ENCODE measurements around the gene LYPD6. TPM values are rescaled to one million over a fixed set of nuclear protein-coding genes. Genes with fewer than 3 reads are reported as not detected.

The LYPD6 gene
- total and polyA plus RNA-seq, 2 donors from 2014 or later = 1.1 to 2.2 TPM

DNA sequence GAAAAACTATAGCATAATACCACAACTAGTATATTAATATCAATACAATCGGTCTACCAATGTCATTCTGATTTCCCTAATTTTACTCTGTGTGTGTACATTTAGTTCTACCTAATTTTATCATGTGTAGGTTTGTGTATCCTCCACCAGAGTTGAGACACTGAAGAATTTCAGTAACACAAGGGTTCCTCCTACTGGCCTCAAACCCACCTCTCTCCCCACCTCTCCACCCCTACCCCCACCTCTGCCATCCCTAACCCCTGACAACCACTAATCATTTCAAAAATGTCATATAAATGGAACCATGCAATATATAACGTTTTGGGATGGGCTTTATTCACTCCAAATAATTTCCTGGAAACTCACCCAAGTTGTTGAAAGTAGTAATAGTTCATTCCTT, 117.9 kb downstream of the LYPD6 start:
- H3K9me3 ChIP-seq (ENCODE audit: control insufficient read depth in 2 of 3, insufficient read depth in 1 of 3, low read length in 3 of 3) = no peaks in the 10 kb centered on the region
- no peaks in the 10 kb centered on the region for H3K4me1 ChIP-seq (ENCODE audit: control insufficient read depth in 2 of 3, insufficient read depth in 2 of 3, low read depth in 1 of 3, low read length in 3 of 3)
- H3K36me3 ChIP-seq (ENCODE audit: control insufficient read depth in 2 of 3, insufficient read depth in 3 of 3, low read length in 3 of 3) = no peaks in the 10 kb centered on the region
- no peak overlapping the region for H3K27ac ChIP-seq (ENCODE audit: low read depth in 2 of 2, low read length in 2 of 2)
- intact Hi-C loops (cut with DNase I) = no loop called here
- no peak overlapping the region for H3K9ac ChIP-seq (ENCODE audit: low read length in 3 of 3)
- H3K27me3 ChIP-seq (ENCODE audit: control insufficient read depth, insufficient read depth, low read length) = no peaks in the 10 kb centered on the region
- no peak for FAIRE-seq
- no peak for DNase-seq
- no peak overlapping the region for H3K4me3 ChIP-seq (ENCODE audit: low read length in 3 of 3)
- TF ChIP-seq, protein P1, sequence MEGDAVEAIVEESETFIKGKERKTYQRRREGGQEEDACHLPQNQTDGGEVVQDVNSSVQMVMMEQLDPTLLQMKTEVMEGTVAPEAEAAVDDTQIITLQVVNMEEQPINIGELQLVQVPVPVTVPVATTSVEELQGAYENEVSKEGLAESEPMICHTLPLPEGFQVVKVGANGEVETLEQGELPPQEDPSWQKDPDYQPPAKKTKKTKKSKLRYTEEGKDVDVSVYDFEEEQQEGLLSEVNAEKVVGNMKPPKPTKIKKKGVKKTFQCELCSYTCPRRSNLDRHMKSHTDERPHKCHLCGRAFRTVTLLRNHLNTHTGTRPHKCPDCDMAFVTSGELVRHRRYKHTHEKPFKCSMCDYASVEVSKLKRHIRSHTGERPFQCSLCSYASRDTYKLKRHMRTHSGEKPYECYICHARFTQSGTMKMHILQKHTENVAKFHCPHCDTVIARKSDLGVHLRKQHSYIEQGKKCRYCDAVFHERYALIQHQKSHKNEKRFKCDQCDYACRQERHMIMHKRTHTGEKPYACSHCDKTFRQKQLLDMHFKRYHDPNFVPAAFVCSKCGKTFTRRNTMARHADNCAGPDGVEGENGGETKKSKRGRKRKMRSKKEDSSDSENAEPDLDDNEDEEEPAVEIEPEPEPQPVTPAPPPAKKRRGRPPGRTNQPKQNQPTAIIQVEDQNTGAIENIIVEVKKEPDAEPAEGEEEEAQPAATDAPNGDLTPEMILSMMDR (IDR thresholded peaks at IDR 0.05; ENCODE audit: borderline replicate concordance, extremely low read depth, insufficient read depth) = no peak

DNA sequence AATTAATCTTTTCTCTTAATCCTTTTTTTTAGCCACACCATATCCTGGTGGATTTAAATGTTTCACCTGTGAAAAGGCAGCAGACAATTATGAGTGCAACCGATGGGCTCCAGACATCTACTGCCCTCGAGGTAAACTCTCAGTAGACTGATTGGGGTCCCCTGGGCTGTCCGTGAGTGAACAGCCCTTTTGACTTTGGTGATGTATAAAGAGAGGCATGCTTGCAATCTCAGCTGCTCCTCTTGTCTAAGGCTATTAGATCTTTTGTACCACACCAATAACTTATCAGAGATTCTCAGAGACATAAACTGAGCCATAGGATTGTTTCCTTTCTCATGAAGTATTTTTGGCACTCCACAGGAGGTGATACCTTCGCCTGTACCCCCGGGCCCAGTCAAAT, 118.6 kb downstream of the LYPD6 start:
- TF ChIP-seq, protein P1 (IDR thresholded peaks at IDR 0.05; ENCODE audit: borderline replicate concordance, extremely low read depth, insufficient read depth) = no peak
- FAIRE-seq (no peak), DNase-seq (no peak)
- Histone ChIP-seq H3K9me3 (ENCODE audit: control insufficient read depth in 2 of 3, insufficient read depth in 1 of 3, low read length in 3 of 3) (no peaks in the 10 kb centered on the region), H3K36me3 (ENCODE audit: control insufficient read depth in 2 of 3, insufficient read depth in 3 of 3, low read length in 3 of 3) (no peaks in the 10 kb centered on the region), H3K27ac (ENCODE audit: low read depth in 2 of 2, low read length in 2 of 2) (no peak overlapping the region), H3K4me1 (ENCODE audit: control insufficient read depth in 2 of 3, insufficient read depth in 2 of 3, low read depth in 1 of 3, low read length in 3 of 3) (no peaks in the 10 kb centered on the region), H3K9ac (ENCODE audit: low read length in 3 of 3) (no peak overlapping the region), H3K4me3 (ENCODE audit: low read length in 3 of 3) (no peak overlapping the region), H3K27me3 (ENCODE audit: control insufficient read depth, insufficient read depth, low read length) (no peaks in the 10 kb centered on the region)
- intact Hi-C loops (cut with DNase I) = no loop called here

DNA sequence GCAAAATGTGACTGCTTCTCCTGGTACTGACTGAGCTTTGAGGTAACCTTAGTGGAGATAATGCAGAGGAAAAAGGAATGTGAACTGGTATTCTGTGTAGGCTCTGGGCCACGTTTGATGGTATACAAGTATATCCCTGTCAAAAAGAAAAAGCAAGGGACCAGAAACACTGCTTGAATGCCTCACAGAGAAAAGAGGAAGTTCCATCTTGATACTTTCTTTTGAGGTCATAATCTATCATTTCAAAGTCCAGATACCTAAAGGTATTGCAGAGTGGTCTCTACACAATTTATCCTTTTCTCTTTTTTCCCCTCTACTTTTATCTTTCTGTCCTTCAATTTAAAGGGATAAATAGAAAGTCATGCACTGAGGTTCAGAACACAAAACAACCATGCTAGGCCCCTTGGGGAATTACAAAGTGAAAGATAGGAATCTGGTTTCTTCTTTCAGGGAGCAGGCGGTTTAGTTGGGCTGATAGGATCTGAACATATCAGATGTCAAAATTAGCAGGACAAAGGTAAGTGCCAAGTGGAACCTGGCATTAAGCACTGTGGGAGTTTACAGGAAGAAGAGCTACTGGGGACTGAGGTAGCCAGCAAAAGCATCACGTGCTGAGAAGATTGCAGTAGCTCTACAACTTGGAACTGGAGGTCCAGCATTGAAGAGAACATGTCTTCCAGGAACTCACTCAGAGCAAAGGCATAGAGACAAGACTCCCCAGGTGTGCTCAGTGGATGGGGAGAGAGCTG, 121.2 kb downstream of the LYPD6 start:
- DNase-seq = no peak
- TF ChIP-seq, protein P1 (IDR thresholded peaks at IDR 0.05; ENCODE audit: borderline replicate concordance, extremely low read depth, insufficient read depth) = no peak
- Histone ChIP-seq H3K9me3 (ENCODE audit: control insufficient read depth in 2 of 3, insufficient read depth in 1 of 3, low read length in 3 of 3) (no peaks in the 10 kb centered on the region), H3K27me3 (ENCODE audit: control insufficient read depth, insufficient read depth, low read length) (no peaks in the 10 kb centered on the region), H3K9ac (ENCODE audit: low read length in 3 of 3) (no peak overlapping the region), H3K27ac (ENCODE audit: low read depth in 2 of 2, low read length in 2 of 2) (no peak overlapping the region), H3K4me1 (ENCODE audit: control insufficient read depth in 2 of 3, insufficient read depth in 2 of 3, low read depth in 1 of 3, low read length in 3 of 3) (no peaks in the 10 kb centered on the region), H3K4me3 (ENCODE audit: low read length in 3 of 3) (no peak overlapping the region), H3K36me3 (ENCODE audit: control insufficient read depth in 2 of 3, insufficient read depth in 3 of 3, low read length in 3 of 3) (no peaks in the 10 kb centered on the region)
- intact Hi-C loops (cut with DNase I) = no loop called here
- FAIRE-seq = no peak

All from kidney (tissue), 14 donors.